ENCODE results near the gene TARBP1. TPM values are rescaled to one million over a fixed set of nuclear protein-coding genes. Genes with fewer than 3 reads are reported as not detected.
A peak's percentile ranks its signal among the peaks of the same experiment; 100 is the strongest.

The TARBP1 gene
- total and polyA plus RNA-seq, 2 donors (not counting 1 experiment from before 2014, with no cell fraction given) = 35.4 to 71.5 TPM

DNA sequence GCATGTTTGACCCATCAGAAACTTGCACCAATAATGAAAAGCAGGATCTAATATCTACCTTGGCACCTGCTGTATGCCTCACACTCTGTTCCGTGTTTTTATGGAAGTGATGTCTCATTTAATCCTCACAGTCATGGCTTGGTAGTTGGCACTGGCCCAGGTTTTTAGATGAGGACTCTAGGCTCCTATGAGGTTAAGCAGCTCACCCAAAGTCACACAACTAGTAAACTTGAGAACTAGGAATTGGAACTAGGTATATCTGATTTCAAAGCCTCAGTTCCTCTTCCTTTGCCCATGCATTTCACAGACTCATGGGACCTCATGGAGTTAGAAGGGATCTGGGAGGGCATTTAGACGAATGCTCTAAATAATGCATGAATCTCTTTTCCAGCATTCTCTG lies 21.3 kb upstream of the TARBP1 start:
- Histone ChIP-seq H3K36me3 (replicated peaks in 1 of 2; ENCODE audit: control extremely low read depth in 1 of 2, control insufficient read depth in 1 of 2, extremely low read depth in 1 of 2, insufficient read depth in 2 of 2, low read length in 1 of 2) (no peaks in the 10 kb centered on the region), H3K4me1 (ENCODE audit: control insufficient read depth in 2 of 2, insufficient read depth in 2 of 2, low read length in 2 of 2) (peaks cover 3 to 11% of the 10 kb centered on the region in 2 donors), H4K20me1 (ENCODE audit: control insufficient read depth, insufficient read depth, low read length, poor library complexity, severe bottlenecking) (no peaks in the 10 kb centered on the region), H3K9ac (ENCODE audit: low read length) (no peak overlapping the region), H3K9me3 (ENCODE audit: control extremely low read depth in 1 of 3, control insufficient read depth in 2 of 3, insufficient read depth in 1 of 3, low read length in 2 of 3) (peaks cover 0 to 5% (median 0%) of the 10 kb centered on the region in 3 donors), H2AFZ (ENCODE audit: insufficient read depth, low read depth, low read length, poor library complexity, severe bottlenecking) (no peak overlapping the region), H3K4me3 (ENCODE audit: control extremely low read depth in 1 of 5, extremely low read depth in 1 of 5, insufficient read depth in 1 of 5, low read depth in 2 of 5, low read length in 4 of 5) (no peak overlapping the region), H3K27me3 (replicated peaks in 1 of 4; ENCODE audit: control extremely low read depth in 1 of 4, control insufficient read depth in 3 of 4, insufficient read depth in 4 of 4, low read length in 3 of 4) (no peaks in the 10 kb centered on the region), H3K27ac (ENCODE audit: low read length in 2 of 2) (no peak overlapping the region), H3K79me2 (ENCODE audit: control insufficient read depth, insufficient read depth, low read length) (no peaks in the 10 kb centered on the region), H3K4me2 (replicated peaks; ENCODE audit: low read depth, low read length, poor library complexity, severe bottlenecking) (no peak overlapping the region)
- TF ChIP-seq EZH2 (IDR thresholded peaks at IDR 0.05; ENCODE audit: borderline replicate concordance, insufficient read depth, low read depth, low read length, poor library complexity, severe bottlenecking) (no peak), CTCF (IDR thresholded peaks at IDR 0.05) (no peak)
- no CpG with 5 or more reads among the region's 2 CpGs for WGBS (ENCODE audit: insufficient coverage)
- no peak overlapping the region for H3K27ac Mint-ChIP-seq
- H3K4me1 Mint-ChIP-seq = peaks cover 21% of the 10 kb centered on the region
- H3K4me3 Mint-ChIP-seq = no peak overlapping the region
- H3K9me3 Mint-ChIP-seq (ENCODE audit: insufficient read depth) = no peaks in the 10 kb centered on the region
- H3K27me3 Mint-ChIP-seq = no peaks in the 10 kb centered on the region
- ChIA-PET POLR2A (no interaction called here), CTCF (interaction anchor here (0.9 to 4.9 kb wide), 23 partner anchors 12 to 917 kb away, joined by 3 to 111 read pairs (median 6); partner anchors contain the start of gene IRF2BP2)
- DNase-seq (no peak), ATAC-seq (ENCODE audit: low read depth) (no peak)
- intact Hi-C loops (cut with micrococcal nuclease) = no loop called here

- Histone ChIP-seq H2AFZ (ENCODE audit: insufficient read depth, low read depth, low read length, poor library complexity, severe bottlenecking) (peak overlapping the region; percentile 72), H3K27me3 (replicated peaks in 1 of 4; ENCODE audit: control extremely low read depth in 1 of 4, control insufficient read depth in 3 of 4, insufficient read depth in 4 of 4, low read length in 3 of 4) (no peaks in the 10 kb centered on the region), H3K4me2 (replicated peaks; ENCODE audit: low read depth, low read length, poor library complexity, severe bottlenecking) (peak overlapping the region; percentile 56), H3K27ac (ENCODE audit: low read length in 2 of 2) (no peak overlapping the region), H3K36me3 (replicated peaks in 1 of 2; ENCODE audit: control extremely low read depth in 1 of 2, control insufficient read depth in 1 of 2, extremely low read depth in 1 of 2, insufficient read depth in 2 of 2, low read length in 1 of 2) (no peaks in the 10 kb centered on the region), H3K4me1 (ENCODE audit: control insufficient read depth in 2 of 2, insufficient read depth in 2 of 2, low read length in 2 of 2) (peaks cover 3 to 15% of the 10 kb centered on the region in 2 donors), H4K20me1 (ENCODE audit: control insufficient read depth, insufficient read depth, low read length, poor library complexity, severe bottlenecking) (no peaks in the 10 kb centered on the region), H3K79me2 (ENCODE audit: control insufficient read depth, insufficient read depth, low read length) (no peaks in the 10 kb centered on the region), H3K9me3 (ENCODE audit: control extremely low read depth in 1 of 3, control insufficient read depth in 2 of 3, insufficient read depth in 1 of 3, low read length in 2 of 3) (peaks cover 0 to 5% (median 0%) of the 10 kb centered on the region in 3 donors), H3K4me3 (ENCODE audit: control extremely low read depth in 1 of 5, extremely low read depth in 1 of 5, insufficient read depth in 1 of 5, low read depth in 2 of 5, low read length in 4 of 5) (no peak overlapping the region), H3K9ac (ENCODE audit: low read length) (no peak overlapping the region)
- ATAC-seq (ENCODE audit: low read depth) (no peak), DNase-seq (no peak)
- 85% methylated on average over 2 of the region's 4 CpGs for WGBS (ENCODE audit: insufficient coverage)
- H3K9me3 Mint-ChIP-seq (ENCODE audit: insufficient read depth) = no peaks in the 10 kb centered on the region
- intact Hi-C loops (cut with micrococcal nuclease) = loop anchor here (1.0 to 10.0 kb wide), 5 partner anchors 22 to 583 kb away; no protein-coding TSS in a partner anchor
- ChIA-PET CTCF (interaction anchor here (0.6 to 4.9 kb wide), 35 partner anchors 8 to 917 kb away, joined by 3 to 111 read pairs (median 4); partner anchors contain the start of gene IRF2BP2), POLR2A (no interaction called here)
- TF ChIP-seq CTCF (IDR thresholded peaks at IDR 0.05) (no peak), EZH2 (IDR thresholded peaks at IDR 0.05; ENCODE audit: borderline replicate concordance, insufficient read depth, low read depth, low read length, poor library complexity, severe bottlenecking) (no peak)
- no peak overlapping the region for H3K27ac Mint-ChIP-seq
- no peak overlapping the region for H3K4me3 Mint-ChIP-seq
- H3K4me1 Mint-ChIP-seq = peaks cover 24% of the 10 kb centered on the region
- H3K27me3 Mint-ChIP-seq = no peaks in the 10 kb centered on the region
Measured at GRCh38 chr1:234499943-234500245, 20.9 kb upstream of the TARBP1 start.
